GM18511 (cell line): ENCODE results near the gene C15orf62.

Experiments used
- ATAC-seq: cut with Tn5 transposase; IDR thresholded peaks from one replicate; pipeline ENCODE4 v1.9.1; 2021; ENCODE audit warnings: mild to moderate bottlenecking, moderate library complexity; ENCODE audit not compliant: unreplicated experiment

C15orf62 gene

DNA sequence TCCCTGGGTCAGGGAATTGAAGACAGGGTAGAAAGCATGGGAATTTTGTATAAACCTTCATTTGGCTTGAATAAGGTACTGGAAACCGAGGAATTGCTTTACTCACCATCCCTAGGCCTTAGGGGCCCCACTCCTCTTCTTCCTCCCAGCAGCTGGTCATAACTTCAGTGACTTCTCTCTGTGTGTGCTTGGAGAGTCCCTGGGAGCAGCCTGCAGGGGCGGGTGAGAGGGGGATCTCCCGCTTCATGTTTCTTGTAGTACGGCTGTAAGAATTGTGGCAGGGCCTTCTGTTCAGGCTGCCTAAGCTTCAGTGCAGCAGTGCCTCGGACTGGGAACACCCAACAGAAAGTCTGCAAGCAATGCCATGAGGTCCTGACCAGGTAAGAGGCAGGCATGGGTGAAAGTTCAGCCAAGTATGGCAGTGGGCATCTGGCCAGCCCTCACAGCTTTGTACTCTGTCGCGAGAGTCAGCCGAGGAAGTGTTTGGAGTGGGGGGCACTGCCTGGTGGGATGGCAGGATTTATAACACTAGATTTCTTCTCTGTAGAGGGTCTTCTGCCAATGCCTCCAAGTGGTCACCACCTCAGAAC, 39.2 kb downstream of the C15orf62 start:
- ATAC-seq = no peak

DNA sequence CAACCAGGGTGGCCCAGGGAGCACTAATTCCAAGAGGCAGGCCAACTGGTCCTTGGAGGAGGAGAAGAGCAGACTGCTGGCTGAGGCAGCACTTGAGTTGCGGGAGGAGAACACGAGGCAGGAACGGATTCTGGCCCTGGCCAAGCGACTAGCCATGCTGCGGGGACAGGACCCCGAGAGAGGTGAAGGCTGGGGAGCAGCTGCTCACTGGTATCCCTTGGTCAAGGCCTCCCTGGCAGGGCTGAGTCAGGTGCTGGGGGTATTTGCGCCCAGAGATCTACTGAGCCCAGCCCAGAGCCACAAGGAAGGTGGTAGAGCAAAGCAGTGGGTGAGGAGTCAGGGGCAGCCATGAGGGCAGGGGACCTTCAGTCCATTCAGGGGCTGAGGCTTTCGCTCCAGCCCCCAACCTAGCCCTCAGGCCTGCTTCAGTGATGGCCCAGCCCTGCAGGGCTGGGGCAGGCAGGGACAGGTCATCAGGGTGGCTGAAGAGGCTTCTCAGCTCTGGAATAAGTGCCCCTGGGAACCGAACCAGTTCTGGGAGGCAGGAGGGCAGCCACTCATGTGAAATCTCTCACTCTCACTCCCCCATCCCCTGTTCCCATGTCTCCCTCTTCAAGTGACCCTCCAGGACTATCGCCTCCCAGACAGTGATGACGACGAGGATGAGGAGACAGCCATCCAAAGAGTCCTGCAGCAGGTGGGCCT, 43.1 kb downstream of the C15orf62 start:
- no peak for ATAC-seq

DNA sequence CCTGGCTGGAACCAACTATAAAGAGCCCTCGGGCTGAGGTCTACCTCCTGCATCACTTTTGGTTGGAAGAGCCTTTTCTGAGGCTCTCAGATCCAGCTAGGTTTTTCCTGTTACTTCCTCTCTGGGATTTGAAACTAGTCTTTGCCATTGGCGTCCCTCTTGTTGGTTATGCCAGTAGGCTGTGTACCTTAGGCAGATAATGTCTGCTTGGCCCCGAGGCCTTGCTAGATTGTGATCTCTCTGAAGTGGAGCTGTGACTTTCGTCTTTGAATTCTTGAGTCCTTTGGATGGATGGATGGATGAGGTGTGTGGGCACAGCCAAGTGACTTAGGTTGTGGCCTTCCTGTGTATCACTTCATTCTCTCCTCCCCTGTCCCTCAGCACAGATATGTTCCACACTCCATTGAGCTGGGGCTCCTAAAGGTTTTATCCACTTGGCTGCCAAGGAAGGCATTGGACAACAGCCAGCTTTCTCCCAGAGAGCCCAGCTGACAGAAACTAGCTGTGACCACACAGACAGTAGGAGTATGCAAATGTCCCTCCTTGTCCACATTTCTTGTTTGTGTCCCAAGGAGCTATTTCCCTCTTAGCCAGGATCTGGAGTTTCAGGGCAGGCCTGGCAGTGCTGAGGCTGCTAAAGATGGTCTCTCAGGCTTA, 45.4 kb downstream of the C15orf62 start:
- no peak for ATAC-seq

DNA sequence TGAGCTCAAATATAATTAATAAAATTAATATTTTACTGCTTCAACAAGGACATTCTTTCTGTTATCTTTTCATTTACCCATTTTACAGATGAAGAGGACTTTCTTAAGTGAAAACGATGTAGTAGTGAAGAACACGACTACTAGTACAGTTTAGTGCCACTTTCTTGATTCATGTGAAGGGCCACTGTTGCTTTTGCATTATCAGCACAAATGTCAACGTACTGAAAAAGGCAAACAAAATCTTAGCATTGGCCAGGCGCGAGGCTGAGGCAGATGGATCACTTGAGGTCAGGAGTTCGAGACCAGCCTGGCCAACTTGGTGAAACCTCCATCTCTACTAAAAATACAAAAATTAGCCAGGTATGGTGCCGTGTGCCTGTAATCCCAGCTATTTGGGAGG, 49.3 kb downstream of the C15orf62 start:
- no peak for ATAC-seq

DNA sequence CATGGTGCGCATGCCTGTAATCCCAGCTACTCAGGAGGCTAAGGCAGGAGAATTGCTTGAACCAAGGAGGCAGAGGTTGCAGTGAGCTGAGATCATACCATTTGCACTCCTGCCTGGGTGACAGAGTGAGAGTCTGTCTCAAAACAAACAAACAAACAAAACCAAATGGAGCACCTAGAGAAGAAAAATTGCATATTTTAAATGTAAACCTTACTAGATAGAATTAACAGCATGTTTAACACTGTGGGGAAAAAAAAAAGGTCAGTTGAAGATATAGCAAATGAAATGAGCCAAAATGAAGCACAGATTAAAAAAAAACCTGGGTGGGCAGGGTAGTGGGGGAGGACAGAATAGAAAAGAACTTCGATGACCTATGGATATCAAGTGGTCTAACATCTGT, 51.4 kb downstream of the C15orf62 start:
- ATAC-seq = no peak
